AG04449 (cell line): Measurements from ENCODE around the gene SEC22A.

ENCODE experiments used
- CTCF ChIA-PET: fragments of 350-600 bp; formaldehyde crosslinking; extraction: SDS; loops from one replicate; lab custom pipeline; 2021; ENCODE audit warnings: antibody characterized with exemption; lab: Yijun Ruan, JAX
- POLR2A ChIA-PET: fragments of 400-600, 350-600 bp; formaldehyde crosslinking; extraction: SDS; loops from one replicate; lab custom pipeline; 2020; ENCODE audit warnings: antibody characterized with exemption, inconsistent platforms; lab: Yijun Ruan, JAX
- DNase-seq: peaks from one replicate; pipeline ENCODE4 v3.0.0-alpha.2; 2010; ENCODE audit warnings: low read depth, low spot score
- H3K4me3 ChIP-seq: 2 replicates; pipeline ENCODE4 v1.5.1; 2011; ENCODE audit warnings: low read depth, mild to moderate bottlenecking, control low read depth, low read length
- CTCF ChIP-seq: IDR thresholded peaks from one replicate; pipeline ENCODE4 v1.5.1; 2011; ENCODE audit warnings: mild to moderate bottlenecking, moderate library complexity, low read length, control low read depth, inconsistent platforms; ENCODE audit not compliant: insufficient read depth; ENCODE audit errors: missing control alignments

Gene SEC22A

GRCh38 chr3:123161167-123161566 is 40.6 kb upstream of the SEC22A start:
- no peak overlapping the region for H3K4me3 ChIP-seq
- CTCF ChIA-PET, result no interaction called here
- POLR2A ChIA-PET, result no interaction called here
- no peak for TF ChIP-seq CTCF
- DNase-seq, result no peak

GRCh38 chr3:123163141-123163540 is 38.6 kb upstream of the SEC22A start:
- CTCF ChIA-PET, result no interaction called here
- TF ChIP-seq CTCF, result no peak
- H3K4me3 ChIP-seq, result no peak overlapping the region
- POLR2A ChIA-PET, result no interaction called here
- no peak for DNase-seq

GRCh38 chr3:123165163-123165562 is 36.6 kb upstream of the SEC22A start:
- TF ChIP-seq CTCF, result no peak
- no peak overlapping the region for H3K4me3 ChIP-seq
- ChIA-PET CTCF (no interaction called here), POLR2A (no interaction called here)
- DNase-seq, result no peak

GRCh38 chr3:123167686-123168085 is 34.1 kb upstream of the SEC22A start:
- DNase-seq, result no peak
- POLR2A ChIA-PET, result no interaction called here
- no peak for TF ChIP-seq CTCF
- H3K4me3 ChIP-seq, result no peak overlapping the region
- CTCF ChIA-PET, result no interaction called here

GRCh38 chr3:123168122-123168521 is 33.6 kb upstream of the SEC22A start:
- H3K4me3 ChIP-seq, result no peak overlapping the region
- no peak for TF ChIP-seq CTCF
- DNase-seq, result no peak
- CTCF ChIA-PET, result interaction anchor here (1.0 kb wide), 1 partner anchor 8 kb away, joined by 3 read pairs; no protein-coding TSS in a partner anchor
- POLR2A ChIA-PET, result no interaction called here

- no peak for TF ChIP-seq CTCF
- ChIA-PET POLR2A (no interaction called here), CTCF (interaction anchor here (1.0 kb wide), 1 partner anchor 8 kb away, joined by 3 read pairs; no protein-coding TSS in a partner anchor)
- H3K4me3 ChIP-seq, result no peak overlapping the region
- no peak for DNase-seq
These were observed 33.1 kb upstream of the SEC22A start for GRCh38 chr3:123168605-123169004.
